GM12878 (cell line): ENCODE results near the gene ACSL4. TPM values are rescaled to one million over a fixed set of nuclear protein-coding genes. Genes with fewer than 3 reads are reported as not detected.
A peak's percentile ranks its signal among the peaks of the same experiment; 100 is the strongest.

Experiments used
- ATAC-seq: fragments of 200-7000 bp; cut with Tn5 transposase; 3 replicates; pipeline ENCODE4 v1.9.1; 2020; ENCODE audit warnings: mild to moderate bottlenecking, moderate library complexity
- BruUV-seq: library from RNA; stranded (reverse); fragments of 400-500 nt; replicated peaks from 2 replicates; lab custom pipeline; 2021; lab: Mats Ljungman, UMichigan
- CTCF ChIA-PET: fragments of 300-600 bp; sonication (Branson Sonifier 250); formaldehyde crosslinking; extraction: SDS; loops from one replicate; lab custom pipeline; 2021; ENCODE audit warnings: inconsistent platforms; lab: Yijun Ruan, JAX
- POLR2A ChIA-PET: fragments of 350-600 bp; formaldehyde crosslinking; extraction: SDS; loops from one replicate; lab custom pipeline; 2021; ENCODE audit warnings: inconsistent platforms; lab: Charles Lee
- RAD21 ChIA-PET: fragments of 300-600 bp; sonication (Branson Sonifier 250); formaldehyde crosslinking; loops from one replicate; lab custom pipeline; 2023; ENCODE audit warnings: antibody characterized with exemption; ENCODE audit not compliant: unreplicated experiment; lab: Charles Lee
- SMC1A ChIA-PET: fragments of 300-600 bp; sonication (Branson Sonifier 250); formaldehyde crosslinking; loops from one replicate; lab custom pipeline; 2023; ENCODE audit not compliant: unreplicated experiment, uncharacterized antibody; lab: Charles Lee
- DNase-seq: peaks from one replicate; pipeline ENCODE4 v3.0.0-alpha.2; 2011; ENCODE audit warnings: low read depth, low spot score
- FAIRE-seq: peaks from 3 replicates; lab custom pipeline; 2011; peaks lifted over from hg19 to GRCh38; lab: Jason Lieb, UNC
- H2AFZ ChIP-seq: 2 replicates; pipeline ENCODE4 v1.6.0; 2011; ENCODE audit warnings: low read depth, low read length, control low read depth; ENCODE audit not compliant: control insufficient read depth
- H3K27ac ChIP-seq: 2 replicates; pipeline ENCODE4 v1.5.1; 2011; ENCODE audit warnings: control low read depth; ENCODE audit not compliant: control insufficient read depth, insufficient read depth
- H3K27me3 ChIP-seq, 2 experiments: replicated peaks in 1 of 2; 2 replicates each; pipeline versions ENCODE4 v1.6.0 to v1.6.1; 2011; ENCODE audit warnings: low read length in 1 of 2; ENCODE audit not compliant: control insufficient read depth in 2 of 2, insufficient read depth in 2 of 2
- H3K36me3 ChIP-seq, 2 experiments: 2 replicates each; pipeline ENCODE4 v1.5.1; 2011; ENCODE audit warnings: low read length in 1 of 2; ENCODE audit not compliant: control insufficient read depth in 2 of 2, insufficient read depth in 2 of 2
- H3K4me1 ChIP-seq: 2 replicates; pipeline ENCODE4 v1.6.1; 2011; ENCODE audit warnings: mild to moderate bottlenecking, low read length, moderate library complexity, mixed read lengths; ENCODE audit not compliant: control insufficient read depth, insufficient read depth
- H3K4me2 ChIP-seq: 2 replicates; pipeline ENCODE4 v1.6.0; 2011; ENCODE audit warnings: control low read depth; ENCODE audit not compliant: control insufficient read depth, insufficient read depth
- H3K4me3 ChIP-seq: fragments of 200-600 bp; sonication (generic); 2 replicates; pipeline ENCODE4 v1.5.1; 2016
- H3K79me2 ChIP-seq: 2 replicates; pipeline ENCODE4 v1.6.0; 2011; ENCODE audit warnings: low read length; ENCODE audit not compliant: control insufficient read depth, insufficient read depth
- H3K9ac ChIP-seq: 2 replicates; pipeline ENCODE4 v1.8.0; 2011; ENCODE audit warnings: low read length, control low read depth, mixed read lengths; ENCODE audit not compliant: control insufficient read depth, insufficient read depth
- H3K9me3 ChIP-seq: replicated peaks from 3 replicates; pipeline ENCODE4 v1.5.1; 2011; ENCODE audit warnings: mild to moderate bottlenecking, low read length; ENCODE audit not compliant: control insufficient read depth, insufficient read depth
- H4K20me1 ChIP-seq: 2 replicates; pipeline ENCODE4 v1.6.0; 2011; ENCODE audit not compliant: control insufficient read depth, insufficient read depth
- EED ChIP-seq: sonication (generic); IDR thresholded peaks from 2 replicates; pipeline ENCODE4 v1.6.1; 2016; ENCODE audit warnings: antibody characterized with exemption, low read depth
- HDGF ChIP-seq: fragments of 450-650 bp; IDR thresholded peaks from 2 replicates; pipeline ENCODE4 v1.6.1; 2016; ENCODE audit warnings: antibody characterized with exemption
- JUNB ChIP-seq: IDR thresholded peaks from 2 replicates; pipeline ENCODE4 v1.6.1; 2016; ENCODE audit warnings: antibody characterized with exemption, mild to moderate bottlenecking
- RFX5 ChIP-seq: IDR thresholded peaks from 2 replicates; pipeline ENCODE4 v1.6.1; 2011; ENCODE audit warnings: low read depth, low read length, improper control_type of control experiment
- SREBF2 ChIP-seq: IDR thresholded peaks from 2 replicates; pipeline ENCODE4 v1.6.1; 2012; ENCODE audit warnings: mild to moderate bottlenecking, low read length
- YBX1 ChIP-seq: fragments of 450-650 bp; IDR thresholded peaks from 2 replicates; pipeline ENCODE4 v1.6.1; 2016; ENCODE audit warnings: antibody characterized with exemption
- ZNF217 ChIP-seq: fragments of 450-650 bp; IDR thresholded peaks from 2 replicates; pipeline ENCODE4 v1.6.1; 2017; ENCODE audit warnings: antibody characterized with exemption, mild to moderate bottlenecking
- WGBS: methylation state at CpG from one replicate; pipeline ENCODE4 v1.1.6; 2016; ENCODE audit warnings: low lambda C conversion rate; ENCODE audit not compliant: insufficient replicate concordance, insufficient coverage; ENCODE audit errors: missing lambda C conversion rate; 5-methylcytosine and 5-hydroxymethylcytosine counted together
- in situ Hi-C: fragments of 300-500 bp; cut with MboI; formaldehyde crosslinking; loops from 9 replicates; pipeline ENCODE4 v1.14.3; 2018; ENCODE audit warnings: mixed read lengths
- intact Hi-C: fragments of 100-400 bp; cut with micrococcal nuclease; formaldehyde crosslinking; loops from one replicate; pipeline ENCODE4 v1.14.2; 2022; ENCODE audit not compliant: unreplicated experiment
- polyA plus RNA-seq, 11 experiments: library from polyadenylated mRNA; depleted of rRNA in 4 of 11; unstranded in 6 of 11; stranded (reverse) in 5 of 11; fragments of >200 nt; fragmentation: Nextera tagmentation in 4 of 11; fragmentation: Illumina TruSeq in 1 of 11; extraction: Ambion mirVana in 4 of 11; extraction: Trizol in 1 of 11; gene quantifications; 1 replicate in 1 of 11; 2 replicates in 10 of 11; pipeline versions ENCODE4 v1.2.1 to v1.2.3, GENCODE V29; 2011 to 2016; ENCODE audit warnings: inconsistent platforms in 2 of 11, missing spikeins in 2 of 11, low read depth in 1 of 11
- total RNA-seq, 4 experiments: library from RNA; depleted of rRNA in 3 of 4; stranded (reverse); fragments of >200 nt in 3 of 4; fragmentation: Illumina TruSeq in 1 of 4; extraction: Trizol in 1 of 4; gene quantifications; 2 replicates each; pipeline versions ENCODE4 v1.2.1 to v1.2.3, GENCODE V29; 2013 to 2021

The ACSL4 gene
- total and polyA plus RNA-seq, 10 of the 15 experiments (the other 5 are each of a cell fraction or from before 2014, with no cell fraction given): 20.7 to 66.6 (median 45.4) TPM

DNA sequence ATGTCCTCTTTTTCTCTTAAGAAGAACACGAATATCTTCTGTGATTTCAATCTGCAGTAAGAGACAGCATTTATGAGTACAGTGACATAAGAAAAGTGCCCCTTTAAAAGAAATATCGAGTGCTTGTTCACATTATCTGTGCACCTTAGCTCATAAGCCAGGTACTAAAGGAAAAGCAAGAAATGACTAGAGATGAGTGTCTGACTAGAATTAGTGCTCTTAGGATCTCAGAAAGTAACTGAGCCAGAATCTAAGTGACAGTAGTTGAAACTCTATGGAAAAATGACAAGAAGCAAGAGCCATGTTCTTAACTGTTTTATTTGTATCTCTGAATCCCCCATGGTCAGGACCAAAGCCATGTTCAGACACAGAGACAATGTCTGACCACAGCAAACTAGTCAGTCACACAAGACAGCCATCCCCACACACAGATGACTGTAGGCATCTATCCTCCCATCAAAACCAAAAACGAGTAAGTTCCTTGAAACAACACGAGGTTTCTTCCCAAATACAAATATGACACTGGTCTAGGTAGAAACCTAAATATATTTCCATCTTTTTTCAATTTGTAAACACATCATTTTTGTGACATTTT is 36.8 kb downstream of the ACSL4 start:
- TF ChIP-seq ZNF217 (no peak), EED (no peak), SREBF2 (no peak), HDGF (no peak), YBX1 (no peak)
- 10% methylated on average over 4 of the region's 4 CpGs for WGBS
- Histone ChIP-seq H4K20me1 (no peaks in the 10 kb centered on the region), H3K9ac (no peak overlapping the region), H3K9me3 (no peaks in the 10 kb centered on the region), H3K4me3 (no peak overlapping the region), H3K4me1 (no peaks in the 10 kb centered on the region), H2AFZ (no peak overlapping the region), H3K27me3 (no peaks in the 10 kb centered on the region), H3K79me2 (peaks cover 4% of the 10 kb centered on the region), H3K27ac (no peak overlapping the region; the same call in 1 of the 2 replicates), H3K4me2 (peak overlapping the region; percentile 38; the same call in 1 of the 2 replicates), H3K36me3 (no peaks in the 10 kb centered on the region; a peak in 1 of 4 replicates)
- DNase-seq (no peak), ATAC-seq (peak; percentile 68), FAIRE-seq (no peak)
- ChIA-PET SMC1A (interaction anchor here (0.7 to 1.7 kb wide), 5 partner anchors 12 to 159 kb away, joined by 3 to 4 read pairs (median 3); no protein-coding TSS in a partner anchor), CTCF (interaction anchor here (1.3 to 2.0 kb wide), 3 partner anchors 17 to 161 kb away, joined by 3 to 6 read pairs (median 5); no protein-coding TSS in a partner anchor), POLR2A (no interaction called here), RAD21 (interaction anchor here (1.5 kb wide), 1 partner anchor 16 kb away, joined by 3 read pairs; no protein-coding TSS in a partner anchor)
- in situ Hi-C loops (no loop called here), intact Hi-C loops (no loop called here)
- BruUV-seq: no TSS peak

GRCh38 chrX:109695637-109696036 is 37.4 kb downstream of the ACSL4 start:
- no peak overlapping the region for H3K9ac ChIP-seq
- no peak for TF ChIP-seq RFX5
- peak; percentile 70 for TF ChIP-seq JUNB
- TF ChIP-seq, all 136 proteins: peak for 1
- no peaks in the 10 kb centered on the region; a peak in 1 of 4 replicates for H3K36me3 ChIP-seq
- BruUV-seq: no TSS peak
- CTCF ChIA-PET: interaction anchor here (1.3 to 2.0 kb wide), 3 partner anchors 17 to 161 kb away, joined by 3 to 6 read pairs (median 5); no protein-coding TSS in a partner anchor
- in situ Hi-C loops: no loop called here
- RAD21 ChIA-PET: interaction anchor here (1.5 kb wide), 1 partner anchor 16 kb away, joined by 3 read pairs; no protein-coding TSS in a partner anchor
- H2AFZ ChIP-seq: no peak overlapping the region
- FAIRE-seq (no peak), DNase-seq (no peak), ATAC-seq (peak; percentile 36; the same call in 2 of the 3 replicates)
- no peak overlapping the region for H3K4me3 ChIP-seq
- H3K4me1 ChIP-seq: no peaks in the 10 kb centered on the region
- POLR2A ChIA-PET: no interaction called here
- WGBS: 27% methylated on average over 3 of the region's 3 CpGs
- H3K27me3 ChIP-seq: no peaks in the 10 kb centered on the region
- no peaks in the 10 kb centered on the region for H3K9me3 ChIP-seq
- no peak overlapping the region for H3K27ac ChIP-seq
- intact Hi-C loops: no loop called here
- no peak overlapping the region for H3K4me2 ChIP-seq
- peaks cover 4% of the 10 kb centered on the region for H3K79me2 ChIP-seq
- SMC1A ChIA-PET: interaction anchor here (0.7 to 1.7 kb wide), 7 partner anchors 13 to 168 kb away, joined by 3 to 4 read pairs (median 3); no protein-coding TSS in a partner anchor
- no peaks in the 10 kb centered on the region for H4K20me1 ChIP-seq
